ENCODE measurements around the gene UNC5C. TPM values are rescaled to one million over a fixed set of nuclear protein-coding genes. Genes with fewer than 3 reads are reported as not detected.

Gene UNC5C
- polyA plus RNA-seq, 1 of the 3 experiments (the other 2 are of a cell fraction), result 3.3 TPM

DNA sequence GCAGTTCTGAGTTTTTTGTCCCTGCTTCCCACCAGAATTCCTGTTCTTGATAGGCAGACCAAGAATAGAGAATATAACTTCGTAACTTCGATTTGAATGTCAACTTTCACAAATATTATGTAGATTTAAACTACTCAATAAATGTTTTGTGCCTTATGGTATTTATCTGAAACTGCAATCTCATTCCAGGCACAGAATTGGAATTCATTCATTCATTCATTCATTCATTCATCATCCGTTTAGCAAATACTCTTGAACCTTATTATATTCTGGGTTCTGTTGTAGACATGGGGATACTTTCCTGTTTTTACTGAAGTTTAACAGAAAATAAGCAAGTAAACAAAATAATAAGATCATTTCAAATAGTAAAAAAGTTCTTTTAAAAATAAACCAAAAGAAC, 324.4 kb downstream of the UNC5C start:
- no peak for DNase-seq
- POLR2A ChIA-PET, result no interaction called here
- WGBS (ENCODE audit: low lambda C conversion rate), result 94% methylated on average over 3 of the region's 3 CpGs
- H3K4me2 ChIP-seq, result no peak overlapping the region
- H3K27ac ChIP-seq (ENCODE audit: low read depth in 2 of 2, low read length in 1 of 2), result no peak overlapping the region
- H3K4me3 ChIP-seq (ENCODE audit: low read depth in 2 of 2, low read length in 1 of 2), result no peak overlapping the region
- no peaks in the 10 kb centered on the region for H3K4me1 ChIP-seq (ENCODE audit: control insufficient read depth in 1 of 2, insufficient read depth in 2 of 2, low read depth in 1 of 2, low read length in 1 of 2)
- no peaks in the 10 kb centered on the region for H3K27me3 ChIP-seq (ENCODE audit: insufficient read depth)
- H3K9me2 ChIP-seq, result no peaks in the 10 kb centered on the region
- no peaks in the 10 kb centered on the region for H3K79me2 ChIP-seq (ENCODE audit: insufficient read depth)
- no peak overlapping the region for H2AFZ ChIP-seq (ENCODE audit: low read depth)
- CTCF ChIA-PET, result interaction anchor here (1.1 to 1.2 kb wide), 2 partner anchors 30 to 38 kb away, joined by 3 to 4 read pairs; no protein-coding TSS in a partner anchor
- H3F3A ChIP-seq (replicated peaks; ENCODE audit: insufficient read depth), result no peaks in the 10 kb centered on the region
- no peak overlapping the region for H3K9ac ChIP-seq
- H3K36me3 ChIP-seq (replicated peaks in 1 of 2; ENCODE audit: control insufficient read depth in 1 of 2, insufficient read depth in 2 of 2, low read length in 1 of 2), result peaks cover 0 to 24% of the 10 kb centered on the region in 2 experiments
- no peaks in the 10 kb centered on the region for H4K20me1 ChIP-seq (ENCODE audit: insufficient read depth)
- TF ChIP-seq, protein P1, sequence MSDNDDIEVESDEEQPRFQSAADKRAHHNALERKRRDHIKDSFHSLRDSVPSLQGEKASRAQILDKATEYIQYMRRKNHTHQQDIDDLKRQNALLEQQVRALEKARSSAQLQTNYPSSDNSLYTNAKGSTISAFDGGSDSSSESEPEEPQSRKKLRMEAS (IDR thresholded peaks at IDR 0.05; ENCODE audit: low read depth), result no peak
- no peak for TF ChIP-seq MXI1 (IDR thresholded peaks at IDR 0.05; ENCODE audit: low read depth, low read length)
- TF ChIP-seq, protein P2, sequence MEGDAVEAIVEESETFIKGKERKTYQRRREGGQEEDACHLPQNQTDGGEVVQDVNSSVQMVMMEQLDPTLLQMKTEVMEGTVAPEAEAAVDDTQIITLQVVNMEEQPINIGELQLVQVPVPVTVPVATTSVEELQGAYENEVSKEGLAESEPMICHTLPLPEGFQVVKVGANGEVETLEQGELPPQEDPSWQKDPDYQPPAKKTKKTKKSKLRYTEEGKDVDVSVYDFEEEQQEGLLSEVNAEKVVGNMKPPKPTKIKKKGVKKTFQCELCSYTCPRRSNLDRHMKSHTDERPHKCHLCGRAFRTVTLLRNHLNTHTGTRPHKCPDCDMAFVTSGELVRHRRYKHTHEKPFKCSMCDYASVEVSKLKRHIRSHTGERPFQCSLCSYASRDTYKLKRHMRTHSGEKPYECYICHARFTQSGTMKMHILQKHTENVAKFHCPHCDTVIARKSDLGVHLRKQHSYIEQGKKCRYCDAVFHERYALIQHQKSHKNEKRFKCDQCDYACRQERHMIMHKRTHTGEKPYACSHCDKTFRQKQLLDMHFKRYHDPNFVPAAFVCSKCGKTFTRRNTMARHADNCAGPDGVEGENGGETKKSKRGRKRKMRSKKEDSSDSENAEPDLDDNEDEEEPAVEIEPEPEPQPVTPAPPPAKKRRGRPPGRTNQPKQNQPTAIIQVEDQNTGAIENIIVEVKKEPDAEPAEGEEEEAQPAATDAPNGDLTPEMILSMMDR (IDR thresholded peaks at IDR 0.05), result no peak
- TF ChIP-seq, protein P3, sequence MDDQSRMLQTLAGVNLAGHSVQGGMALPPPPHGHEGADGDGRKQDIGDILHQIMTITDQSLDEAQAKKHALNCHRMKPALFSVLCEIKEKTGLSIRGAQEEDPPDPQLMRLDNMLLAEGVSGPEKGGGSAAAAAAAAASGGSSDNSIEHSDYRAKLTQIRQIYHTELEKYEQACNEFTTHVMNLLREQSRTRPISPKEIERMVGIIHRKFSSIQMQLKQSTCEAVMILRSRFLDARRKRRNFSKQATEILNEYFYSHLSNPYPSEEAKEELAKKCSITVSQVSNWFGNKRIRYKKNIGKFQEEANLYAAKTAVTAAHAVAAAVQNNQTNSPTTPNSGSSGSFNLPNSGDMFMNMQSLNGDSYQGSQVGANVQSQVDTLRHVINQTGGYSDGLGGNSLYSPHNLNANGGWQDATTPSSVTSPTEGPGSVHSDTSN (IDR thresholded peaks at IDR 0.05), result no peak
- TF ChIP-seq FOSL2 (IDR thresholded peaks at IDR 0.05; ENCODE audit: borderline replicate concordance, low read depth), result no peak
- no peak for TF ChIP-seq ELF1 (IDR thresholded peaks at IDR 0.05)
- TF ChIP-seq, protein P4, sequence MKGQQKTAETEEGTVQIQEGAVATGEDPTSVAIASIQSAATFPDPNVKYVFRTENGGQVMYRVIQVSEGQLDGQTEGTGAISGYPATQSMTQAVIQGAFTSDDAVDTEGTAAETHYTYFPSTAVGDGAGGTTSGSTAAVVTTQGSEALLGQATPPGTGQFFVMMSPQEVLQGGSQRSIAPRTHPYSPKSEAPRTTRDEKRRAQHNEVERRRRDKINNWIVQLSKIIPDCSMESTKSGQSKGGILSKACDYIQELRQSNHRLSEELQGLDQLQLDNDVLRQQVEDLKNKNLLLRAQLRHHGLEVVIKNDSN (IDR thresholded peaks at IDR 0.05; ENCODE audit: borderline replicate concordance, low read depth), result no peak
- TF ChIP-seq YY1 (IDR thresholded peaks at IDR 0.05; ENCODE audit: low read depth), result no peak
- no peak for TF ChIP-seq NFIC (IDR thresholded peaks at IDR 0.05; ENCODE audit: borderline replicate concordance)
- TF ChIP-seq, protein P5, sequence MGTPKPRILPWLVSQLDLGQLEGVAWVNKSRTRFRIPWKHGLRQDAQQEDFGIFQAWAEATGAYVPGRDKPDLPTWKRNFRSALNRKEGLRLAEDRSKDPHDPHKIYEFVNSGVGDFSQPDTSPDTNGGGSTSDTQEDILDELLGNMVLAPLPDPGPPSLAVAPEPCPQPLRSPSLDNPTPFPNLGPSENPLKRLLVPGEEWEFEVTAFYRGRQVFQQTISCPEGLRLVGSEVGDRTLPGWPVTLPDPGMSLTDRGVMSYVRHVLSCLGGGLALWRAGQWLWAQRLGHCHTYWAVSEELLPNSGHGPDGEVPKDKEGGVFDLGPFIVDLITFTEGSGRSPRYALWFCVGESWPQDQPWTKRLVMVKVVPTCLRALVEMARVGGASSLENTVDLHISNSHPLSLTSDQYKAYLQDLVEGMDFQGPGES (IDR thresholded peaks at IDR 0.05; ENCODE audit: low read depth, low read length), result no peak
- TF ChIP-seq RXRA (IDR thresholded peaks at IDR 0.05; ENCODE audit: borderline replicate concordance, low read depth), result no peak
- TF ChIP-seq RCOR1 (IDR thresholded peaks at IDR 0.05; ENCODE audit: low read length), result no peak
- no peak for TF ChIP-seq NRF1 (IDR thresholded peaks at IDR 0.05; ENCODE audit: low read depth, low read length)
- no peaks in the 10 kb centered on the region for H3K9me3 ChIP-seq
